SK-N-SH (cell line): ENCODE data around the gene OPRM1.

Experiments used
- TF ChIP-seq, protein P1 (sequence below): fragments of 200-600 bp; sonication (generic); IDR thresholded peaks from 2 replicates; pipeline ENCODE4 v1.6.1; 2017; ENCODE audit warnings: antibody characterized with exemption, mild to moderate bottlenecking, moderate library complexity
- TF ChIP-seq, protein P2 (sequence below): IDR thresholded peaks from 2 replicates; pipeline ENCODE4; 2012

DNA sequence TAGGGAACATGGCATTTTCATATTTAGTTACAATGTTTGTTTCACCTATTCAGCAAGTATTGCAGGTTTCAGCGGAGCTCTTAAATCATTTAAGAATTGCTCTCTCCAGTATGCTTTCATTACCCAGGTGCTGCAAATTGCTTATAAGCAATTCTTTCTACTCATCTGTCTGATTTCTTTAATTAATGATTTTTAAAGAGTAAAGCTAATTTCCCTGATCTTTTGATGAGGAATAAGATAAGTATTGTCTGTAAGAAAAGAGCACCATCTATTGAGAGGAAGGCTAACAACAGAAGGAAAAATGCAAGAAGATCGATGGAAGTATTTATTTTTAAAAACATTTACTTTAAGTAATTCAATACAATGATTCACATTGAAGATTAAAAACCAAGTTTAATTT is 2.0 kb downstream of the OPRM1 start:
- TF ChIP-seq, protein P1, sequence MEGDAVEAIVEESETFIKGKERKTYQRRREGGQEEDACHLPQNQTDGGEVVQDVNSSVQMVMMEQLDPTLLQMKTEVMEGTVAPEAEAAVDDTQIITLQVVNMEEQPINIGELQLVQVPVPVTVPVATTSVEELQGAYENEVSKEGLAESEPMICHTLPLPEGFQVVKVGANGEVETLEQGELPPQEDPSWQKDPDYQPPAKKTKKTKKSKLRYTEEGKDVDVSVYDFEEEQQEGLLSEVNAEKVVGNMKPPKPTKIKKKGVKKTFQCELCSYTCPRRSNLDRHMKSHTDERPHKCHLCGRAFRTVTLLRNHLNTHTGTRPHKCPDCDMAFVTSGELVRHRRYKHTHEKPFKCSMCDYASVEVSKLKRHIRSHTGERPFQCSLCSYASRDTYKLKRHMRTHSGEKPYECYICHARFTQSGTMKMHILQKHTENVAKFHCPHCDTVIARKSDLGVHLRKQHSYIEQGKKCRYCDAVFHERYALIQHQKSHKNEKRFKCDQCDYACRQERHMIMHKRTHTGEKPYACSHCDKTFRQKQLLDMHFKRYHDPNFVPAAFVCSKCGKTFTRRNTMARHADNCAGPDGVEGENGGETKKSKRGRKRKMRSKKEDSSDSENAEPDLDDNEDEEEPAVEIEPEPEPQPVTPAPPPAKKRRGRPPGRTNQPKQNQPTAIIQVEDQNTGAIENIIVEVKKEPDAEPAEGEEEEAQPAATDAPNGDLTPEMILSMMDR: 0 out of 2 replicates have a peak, but pooled peaks have one; percentile 20
- TF ChIP-seq, protein P2, sequence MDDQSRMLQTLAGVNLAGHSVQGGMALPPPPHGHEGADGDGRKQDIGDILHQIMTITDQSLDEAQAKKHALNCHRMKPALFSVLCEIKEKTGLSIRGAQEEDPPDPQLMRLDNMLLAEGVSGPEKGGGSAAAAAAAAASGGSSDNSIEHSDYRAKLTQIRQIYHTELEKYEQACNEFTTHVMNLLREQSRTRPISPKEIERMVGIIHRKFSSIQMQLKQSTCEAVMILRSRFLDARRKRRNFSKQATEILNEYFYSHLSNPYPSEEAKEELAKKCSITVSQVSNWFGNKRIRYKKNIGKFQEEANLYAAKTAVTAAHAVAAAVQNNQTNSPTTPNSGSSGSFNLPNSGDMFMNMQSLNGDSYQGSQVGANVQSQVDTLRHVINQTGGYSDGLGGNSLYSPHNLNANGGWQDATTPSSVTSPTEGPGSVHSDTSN: no peak
